ENCODE data around the gene L3MBTL1. TPM values are rescaled to one million over a fixed set of nuclear protein-coding genes. Genes with fewer than 3 reads are reported as not detected.

L3MBTL1 gene
- total RNA-seq, 2 experiments from 2014 or later, result 6.5 to 8.0 TPM

- no peaks in the 10 kb centered on the region for H3K36me3 Mint-ChIP-seq (ENCODE audit: low read depth)
- H3K4me1 Mint-ChIP-seq, result no peaks in the 10 kb centered on the region
- no peak for ATAC-seq
- intact Hi-C loops (cut with DNase I, micrococcal nuclease), result no loop called here
- no peaks in the 10 kb centered on the region for H3K27me3 Mint-ChIP-seq
- H3K27ac Mint-ChIP-seq, result no peak overlapping the region
- POLR2A ChIA-PET, result no interaction called here
- DNase-seq, result no peak
- CTCF ChIA-PET, result no interaction called here
- H3K4me3 Mint-ChIP-seq, result no peak overlapping the region
- H3K9me3 Mint-ChIP-seq (ENCODE audit: low read depth), result no peaks in the 10 kb centered on the region
These were observed 57.7 kb downstream of the L3MBTL1 start for GRCh38 chr20:43564993-43565757.

- Mint-ChIP-seq H3K9me3 (ENCODE audit: low read depth) (no peaks in the 10 kb centered on the region), H3K36me3 (ENCODE audit: low read depth) (no peaks in the 10 kb centered on the region), H3K4me3 (no peak overlapping the region), H3K27me3 (no peaks in the 10 kb centered on the region), H3K4me1 (no peaks in the 10 kb centered on the region), H3K27ac (no peak overlapping the region)
- DNase-seq (no peak), ATAC-seq (no peak)
- CTCF ChIA-PET, result interaction anchor here (0.7 kb wide), 1 partner anchor 94 kb away, joined by 3 read pairs; no protein-coding TSS in a partner anchor
- POLR2A ChIA-PET, result no interaction called here
- intact Hi-C loops (cut with DNase I, micrococcal nuclease), result no loop called here
These were observed 58.2 kb downstream of the L3MBTL1 start for GRCh38 chr20:43565758-43566104.

GRCh38 chr20:43567477-43567876 lies 60.0 kb downstream of the L3MBTL1 start:
- ATAC-seq (no peak), DNase-seq (no peak)
- Mint-ChIP-seq H3K9me3 (ENCODE audit: low read depth) (no peaks in the 10 kb centered on the region), H3K4me1 (no peaks in the 10 kb centered on the region), H3K27ac (no peak overlapping the region), H3K4me3 (no peak overlapping the region), H3K36me3 (ENCODE audit: low read depth) (no peaks in the 10 kb centered on the region), H3K27me3 (no peaks in the 10 kb centered on the region)
- intact Hi-C loops (cut with DNase I, micrococcal nuclease), result no loop called here
- CTCF ChIA-PET, result interaction anchor here (0.6 kb wide), 1 partner anchor 11 kb away, joined by 3 read pairs; no protein-coding TSS in a partner anchor
- POLR2A ChIA-PET, result no interaction called here

GRCh38 chr20:43568706-43569105 lies 61.2 kb downstream of the L3MBTL1 start:
- Mint-ChIP-seq H3K4me3 (no peak overlapping the region), H3K9me3 (ENCODE audit: low read depth) (no peaks in the 10 kb centered on the region), H3K36me3 (ENCODE audit: low read depth) (no peaks in the 10 kb centered on the region), H3K27me3 (no peaks in the 10 kb centered on the region), H3K27ac (no peak overlapping the region), H3K4me1 (no peaks in the 10 kb centered on the region)
- ATAC-seq (no peak), DNase-seq (no peak)
- intact Hi-C loops (cut with DNase I, micrococcal nuclease), result no loop called here
- ChIA-PET POLR2A (no interaction called here), CTCF (no interaction called here)

- Mint-ChIP-seq H3K36me3 (ENCODE audit: low read depth) (no peaks in the 10 kb centered on the region), H3K27me3 (no peaks in the 10 kb centered on the region), H3K4me3 (no peak overlapping the region), H3K27ac (no peak overlapping the region), H3K9me3 (ENCODE audit: low read depth) (no peaks in the 10 kb centered on the region), H3K4me1 (no peaks in the 10 kb centered on the region)
- ChIA-PET CTCF (interaction anchor here (1.2 kb wide), 1 partner anchor 90 kb away, joined by 3 read pairs; no protein-coding TSS in a partner anchor), POLR2A (no interaction called here)
- DNase-seq, result no peak
- no peak for ATAC-seq
- intact Hi-C loops (cut with DNase I, micrococcal nuclease), result no loop called here
These were observed 61.8 kb downstream of the L3MBTL1 start for GRCh38 chr20:43569282-43569681.

GRCh38 chr20:43570496-43570895 lies 63.0 kb downstream of the L3MBTL1 start:
- ChIA-PET POLR2A (no interaction called here), CTCF (interaction anchor here (0.6 to 1.2 kb wide), 2 partner anchors 88 to 216 kb away, joined by 3 read pairs; no protein-coding TSS in a partner anchor)
- H3K9me3 Mint-ChIP-seq (ENCODE audit: low read depth), result no peaks in the 10 kb centered on the region
- ATAC-seq (no peak), DNase-seq (no peak)
- H3K4me1 Mint-ChIP-seq, result no peaks in the 10 kb centered on the region
- H3K36me3 Mint-ChIP-seq (ENCODE audit: low read depth), result no peaks in the 10 kb centered on the region
- intact Hi-C loops (cut with DNase I, micrococcal nuclease), result no loop called here
- no peaks in the 10 kb centered on the region for H3K27me3 Mint-ChIP-seq
- no peak overlapping the region for H3K27ac Mint-ChIP-seq
- no peak overlapping the region for H3K4me3 Mint-ChIP-seq

GRCh38 chr20:43571310-43571709 lies 63.8 kb downstream of the L3MBTL1 start:
- ATAC-seq (no peak), DNase-seq (no peak)
- ChIA-PET CTCF (no interaction called here), POLR2A (no interaction called here)
- Mint-ChIP-seq H3K4me1 (no peaks in the 10 kb centered on the region), H3K4me3 (no peak overlapping the region), H3K27ac (no peak overlapping the region), H3K9me3 (ENCODE audit: low read depth) (no peaks in the 10 kb centered on the region), H3K27me3 (no peaks in the 10 kb centered on the region), H3K36me3 (ENCODE audit: low read depth) (no peaks in the 10 kb centered on the region)
- intact Hi-C loops (cut with DNase I, micrococcal nuclease), result no loop called here

GRCh38 chr20:43571771-43572170 lies 64.3 kb downstream of the L3MBTL1 start:
- intact Hi-C loops (cut with DNase I, micrococcal nuclease), result no loop called here
- no peak for ATAC-seq

GRCh38 chr20:43572891-43573290 lies 65.4 kb downstream of the L3MBTL1 start:
- ChIA-PET CTCF (interaction anchor here (1.0 kb wide), 1 partner anchor 119 kb away, joined by 3 read pairs; no protein-coding TSS in a partner anchor), POLR2A (no interaction called here)
- DNase-seq (no peak), ATAC-seq (no peak)
- intact Hi-C loops (cut with DNase I, micrococcal nuclease), result no loop called here
- no peaks in the 10 kb centered on the region for H3K36me3 Mint-ChIP-seq (ENCODE audit: low read depth)
- no peaks in the 10 kb centered on the region for H3K4me1 Mint-ChIP-seq
- no peaks in the 10 kb centered on the region for H3K9me3 Mint-ChIP-seq (ENCODE audit: low read depth)
- no peak overlapping the region for H3K4me3 Mint-ChIP-seq
- no peaks in the 10 kb centered on the region for H3K27me3 Mint-ChIP-seq
- H3K27ac Mint-ChIP-seq, result no peak overlapping the region

More at GRCh38 chr20:43571771-43572170, 64.3 kb downstream of the L3MBTL1 start:
- H3K4me3 Mint-ChIP-seq, result no peak overlapping the region
- CTCF ChIA-PET, result no interaction called here
- H3K27me3 Mint-ChIP-seq, result no peaks in the 10 kb centered on the region
- POLR2A ChIA-PET, result no interaction called here
- H3K9me3 Mint-ChIP-seq (ENCODE audit: low read depth), result no peaks in the 10 kb centered on the region
- H3K27ac Mint-ChIP-seq, result no peak overlapping the region
- no peak for DNase-seq
- no peaks in the 10 kb centered on the region for H3K36me3 Mint-ChIP-seq (ENCODE audit: low read depth)
- no peaks in the 10 kb centered on the region for H3K4me1 Mint-ChIP-seq

GRCh38 chr20:43576108-43576507 lies 68.6 kb downstream of the L3MBTL1 start:
- no peak for DNase-seq
- intact Hi-C loops (cut with DNase I, micrococcal nuclease), result no loop called here
- ChIA-PET CTCF (interaction anchor here (0.6 kb wide), 1 partner anchor 190 kb away, joined by 3 read pairs; no protein-coding TSS in a partner anchor), POLR2A (interaction anchor here (0.6 kb wide), 1 partner anchor 142 kb away, joined by 3 read pairs; no protein-coding TSS in a partner anchor)
- Mint-ChIP-seq H3K27me3 (no peaks in the 10 kb centered on the region), H3K4me3 (no peak overlapping the region), H3K9me3 (ENCODE audit: low read depth) (no peaks in the 10 kb centered on the region), H3K27ac (no peak overlapping the region), H3K36me3 (ENCODE audit: low read depth) (no peaks in the 10 kb centered on the region), H3K4me1 (no peaks in the 10 kb centered on the region)
- ATAC-seq, result no peak

- Mint-ChIP-seq H3K9me3 (ENCODE audit: low read depth) (no peaks in the 10 kb centered on the region), H3K4me1 (no peaks in the 10 kb centered on the region), H3K4me3 (no peak overlapping the region), H3K27ac (no peak overlapping the region), H3K27me3 (no peaks in the 10 kb centered on the region), H3K36me3 (ENCODE audit: low read depth) (no peaks in the 10 kb centered on the region)
- intact Hi-C loops (cut with DNase I, micrococcal nuclease), result no loop called here
- CTCF ChIA-PET, result no interaction called here
- no peak for DNase-seq
- POLR2A ChIA-PET, result interaction anchor here (0.6 kb wide), 1 partner anchor 11 kb away, joined by 3 read pairs; the partner anchor contains the start of gene IFT52
- ATAC-seq, result no peak
These were observed 72.6 kb downstream of the L3MBTL1 start for GRCh38 chr20:43579861-43580793.
